Muscle of back (tissue), 10 donors: ENCODE data around the gene COA8. TPM values are rescaled to one million over a fixed set of nuclear protein-coding genes. Genes with fewer than 3 reads are reported as not detected.

Experiments
- polyA plus RNA-seq, 10 donors: library from polyadenylated mRNA; unstranded; fragments of 120-200 nt; gene quantifications; one replicate each; pipeline ENCODE4 v1.2.1, GENCODE V29; 2013; ENCODE audit not compliant: insufficient read length in 10 of 10

COA8 gene
- polyA plus RNA-seq, 10 donors, result 34.2 to 56.2 (median 51.8) TPM

Other genes starting within 250 kb of the COA8 start
- 100 to 1,000 TPM; 151 to 202 (median 184) TPM for gene EIF5, start 228.7 kb upstream of the COA8 start, polyA plus RNA-seq
- 10 to 100 TPM; 49.1 to 79.0 (median 60.6) TPM for gene MARK3, start 177.5 kb upstream of the COA8 start, polyA plus RNA-seq
- 100 to 1,000 TPM; 130 to 286 (median 210) TPM for gene CKB, start 40.1 kb upstream of the COA8 start, polyA plus RNA-seq
- 1 to 10 TPM; 5.4 to 7.9 (median 6.8) TPM for gene TRMT61A, start 33.8 kb upstream of the COA8 start, polyA plus RNA-seq
- gene BAG5, start 303 bp upstream of the COA8 start, polyA plus RNA-seq, result 10 to 100 TPM; 18.2 to 25.6 (median 21.8) TPM
- 100 to 1,000 TPM in 4 of 10 donors, 10 to 100 TPM in 6; 74.7 to 131 (median 91.9) TPM for gene KLC1, start 66.3 kb downstream of the COA8 start, polyA plus RNA-seq
- 10 to 100 TPM in 2 of 10 donors, 1 to 10 TPM in 8; 6.2 to 15.2 (median 8.4) TPM for gene XRCC3, start 152.5 kb downstream of the COA8 start, polyA plus RNA-seq
- gene ZFYVE21, start 152.8 kb downstream of the COA8 start, polyA plus RNA-seq, result 10 to 100 TPM; 33.1 to 45.5 (median 40.5) TPM